ENCODE data around the gene RPRD1A. TPM values are rescaled to one million over a fixed set of nuclear protein-coding genes. Genes with fewer than 3 reads are reported as not detected.
"Not testable (repeated sequence)": the region's sequence is repeated elsewhere in the genome, so short reads cannot be mapped to it uniquely, and the experiment has no call there.

RPRD1A gene
- total and polyA plus RNA-seq, 4 donors, result 29.8 to 49.5 (median 37.6) TPM

GRCh38 chr18:35979112-35979511 is 88.2 kb downstream of the RPRD1A start:
- no peak overlapping the region for H3K27ac ChIP-seq (ENCODE audit: low read depth in 1 of 2, low read length in 2 of 2)
- DNase-seq, result no peak
- peaks cover 2 to 9% of the 10 kb centered on the region in 2 donors for H3K36me3 ChIP-seq (ENCODE audit: control insufficient read depth in 1 of 2, insufficient read depth in 2 of 2, low read length in 1 of 2)
- intact Hi-C loops (cut with DNase I), result no loop called here
- H3K4me3 ChIP-seq (ENCODE audit: low read length in 2 of 2), result no peak overlapping the region
- no peak for ATAC-seq (ENCODE audit: low FRiP score)
- no peaks in the 10 kb centered on the region for H3K27me3 ChIP-seq (ENCODE audit: control insufficient read depth in 1 of 2, insufficient read depth in 2 of 2, low read length in 1 of 2)
- no peaks in the 10 kb centered on the region for H3K4me1 ChIP-seq (ENCODE audit: control insufficient read depth in 1 of 2, insufficient read depth in 2 of 2, low read length in 2 of 2)
- no peaks in the 10 kb centered on the region for H3K9me3 ChIP-seq (ENCODE audit: control insufficient read depth, low read length)

GRCh38 chr18:35974181-35974580 is 93.2 kb downstream of the RPRD1A start:
- Histone ChIP-seq H3K27me3 (ENCODE audit: control insufficient read depth in 1 of 2, insufficient read depth in 2 of 2, low read length in 1 of 2) (no peaks in the 10 kb centered on the region), H3K27ac (ENCODE audit: low read depth in 1 of 2, low read length in 2 of 2) (no peak overlapping the region), H3K4me3 (ENCODE audit: low read length in 2 of 2) (no peak overlapping the region), H3K4me1 (ENCODE audit: control insufficient read depth in 1 of 2, insufficient read depth in 2 of 2, low read length in 2 of 2) (peaks cover 0 to 6% of the 10 kb centered on the region in 2 donors), H3K36me3 (ENCODE audit: control insufficient read depth in 1 of 2, insufficient read depth in 2 of 2, low read length in 1 of 2) (peaks cover 2 to 9% of the 10 kb centered on the region in 2 donors), H3K9me3 (ENCODE audit: control insufficient read depth, low read length) (no peaks in the 10 kb centered on the region)
- 81 to 84% methylated on average over 3 of the region's 3 CpGs for WGBS, 2 donors
- ATAC-seq (ENCODE audit: low FRiP score) (no peak), DNase-seq (no peak)
- intact Hi-C loops (cut with DNase I), result loop anchor here in 1 of 2 donors (5.0 kb wide), 1 partner anchor 93 kb away; the partner anchor contains the start of gene RPRD1A

- no peaks in the 10 kb centered on the region for H3K27me3 ChIP-seq (ENCODE audit: control insufficient read depth in 1 of 2, insufficient read depth in 2 of 2, low read length in 1 of 2)
- 92% methylated on average over 12 of the region's 12 CpGs for WGBS, 2 donors
- peak overlapping the region in 1 of 2 donors; percentile 81 for H3K4me3 ChIP-seq (ENCODE audit: low read length in 2 of 2)
- intact Hi-C loops (cut with DNase I), result loop anchor here in 1 of 2 donors (5.0 kb wide), 1 partner anchor 94 kb away; the partner anchor contains the start of gene RPRD1A
- DNase-seq (no peak), ATAC-seq (ENCODE audit: low FRiP score) (no peak)
- H3K9me3 ChIP-seq (ENCODE audit: control insufficient read depth, low read length), result no peaks in the 10 kb centered on the region
- H3K36me3 ChIP-seq (ENCODE audit: control insufficient read depth in 1 of 2, insufficient read depth in 2 of 2, low read length in 1 of 2), result peaks cover 2 to 9% of the 10 kb centered on the region in 2 donors
- H3K27ac ChIP-seq (ENCODE audit: low read depth in 1 of 2, low read length in 2 of 2), result no peak overlapping the region
- peaks cover 0 to 6% of the 10 kb centered on the region in 2 donors for H3K4me1 ChIP-seq (ENCODE audit: control insufficient read depth in 1 of 2, insufficient read depth in 2 of 2, low read length in 2 of 2)
Measured at GRCh38 chr18:35973650-35974049, 93.7 kb downstream of the RPRD1A start.

- Histone ChIP-seq H3K9me3 (ENCODE audit: control insufficient read depth, low read length) (no peaks in the 10 kb centered on the region), H3K27ac (ENCODE audit: low read depth in 1 of 2, low read length in 2 of 2) (peak within 1 kb of the TSS; percentile 59 to 96), H3K4me1 (ENCODE audit: control insufficient read depth in 1 of 2, insufficient read depth in 2 of 2, low read length in 2 of 2) (peaks cover 0 to 6% of the 10 kb centered on the region in 2 donors), H3K27me3 (ENCODE audit: control insufficient read depth in 1 of 2, insufficient read depth in 2 of 2, low read length in 1 of 2) (no peaks in the 10 kb centered on the region), H3K4me3 (ENCODE audit: low read length in 2 of 2) (peak within 1 kb of the TSS; percentile 81 to 87), H3K36me3 (ENCODE audit: control insufficient read depth in 1 of 2, insufficient read depth in 2 of 2, low read length in 1 of 2) (no peaks in the 10 kb centered on the region)
- intact Hi-C loops (cut with DNase I), result loop anchor here in 1 of 2 donors (5.0 kb wide), 1 partner anchor 95 kb away; the partner anchor contains the start of gene RPRD1A
- WGBS, 2 donors, result 0% methylated on average over 70 to 73 of the region's 73 CpGs
- ATAC-seq (ENCODE audit: low FRiP score), result peak; percentile 98
- DNase-seq, result peak; percentile 95 to 97
Measured at GRCh38 chr18:35972197-35973000, 95.0 kb downstream of the RPRD1A start, which contains the start of gene RMP24. Gene RMP24 (plus strand): TSS chr18:35972679.

GRCh38 chr18:35971661-35972196 is 95.6 kb downstream of the RPRD1A start:
- peak; percentile 40 for ATAC-seq (ENCODE audit: low FRiP score)
- H3K36me3 ChIP-seq (ENCODE audit: control insufficient read depth in 1 of 2, insufficient read depth in 2 of 2, low read length in 1 of 2), result no peaks in the 10 kb centered on the region
- intact Hi-C loops (cut with DNase I), result loop anchor here in 1 of 2 donors (5.0 kb wide), 1 partner anchor 96 kb away; the partner anchor contains the start of gene RPRD1A
- no peaks in the 10 kb centered on the region for H3K27me3 ChIP-seq (ENCODE audit: control insufficient read depth in 1 of 2, insufficient read depth in 2 of 2, low read length in 1 of 2)
- no peak for DNase-seq
- H3K4me1 ChIP-seq (ENCODE audit: control insufficient read depth in 1 of 2, insufficient read depth in 2 of 2, low read length in 2 of 2), result peaks cover 0 to 6% of the 10 kb centered on the region in 2 donors
- H3K4me3 ChIP-seq (ENCODE audit: low read length in 2 of 2), result peak overlapping the region; percentile 81 to 87
- peak overlapping the region in 1 of 2 donors; percentile 96 for H3K27ac ChIP-seq (ENCODE audit: low read depth in 1 of 2, low read length in 2 of 2)
- H3K9me3 ChIP-seq (ENCODE audit: control insufficient read depth, low read length), result no peaks in the 10 kb centered on the region
- WGBS, 2 donors, result 31 to 32% methylated on average over 15 of the region's 15 CpGs

- H3K4me3 ChIP-seq (ENCODE audit: low read length in 2 of 2), result no peak overlapping the region
Measured at GRCh38 chr18:35969676-35970075, 97.7 kb downstream of the RPRD1A start.

GRCh38 chr18:35968278-35968880 is 99.0 kb downstream of the RPRD1A start:
- H3K36me3 ChIP-seq (ENCODE audit: control insufficient read depth in 1 of 2, insufficient read depth in 2 of 2, low read length in 1 of 2), result no peaks in the 10 kb centered on the region
- DNase-seq (no peak), ATAC-seq (ENCODE audit: low FRiP score) (no peak)
- H3K27ac ChIP-seq (ENCODE audit: low read depth in 1 of 2, low read length in 2 of 2), result no peak overlapping the region
- no peak overlapping the region for H3K4me3 ChIP-seq (ENCODE audit: low read length in 2 of 2)
- no peaks in the 10 kb centered on the region for H3K27me3 ChIP-seq (ENCODE audit: control insufficient read depth in 1 of 2, insufficient read depth in 2 of 2, low read length in 1 of 2)
- no peaks in the 10 kb centered on the region for H3K9me3 ChIP-seq (ENCODE audit: control insufficient read depth, low read length)
- intact Hi-C loops (cut with DNase I), result loop anchor here in 1 of 2 donors (5.0 kb wide), 1 partner anchor 686 kb away; no protein-coding TSS in a partner anchor
- peaks cover 0 to 3% of the 10 kb centered on the region in 2 donors for H3K4me1 ChIP-seq (ENCODE audit: control insufficient read depth in 1 of 2, insufficient read depth in 2 of 2, low read length in 2 of 2)
- WGBS, 2 donors, result 74 to 81% methylated on average over 9 of the region's 9 CpGs

More at GRCh38 chr18:35969676-35970075, 97.7 kb downstream of the RPRD1A start:
- intact Hi-C loops (cut with DNase I), result loop anchor here in 1 of 2 donors (5.0 kb wide), 2 partner anchors 98 to 687 kb away; partner anchors contain the start of gene RPRD1A
- H3K36me3 ChIP-seq (ENCODE audit: control insufficient read depth in 1 of 2, insufficient read depth in 2 of 2, low read length in 1 of 2), result no peaks in the 10 kb centered on the region
- ATAC-seq (ENCODE audit: low FRiP score) (no peak), DNase-seq (no peak)
- no peaks in the 10 kb centered on the region for H3K9me3 ChIP-seq (ENCODE audit: control insufficient read depth, low read length)
- H3K27me3 ChIP-seq (ENCODE audit: control insufficient read depth in 1 of 2, insufficient read depth in 2 of 2, low read length in 1 of 2), result no peaks in the 10 kb centered on the region
- no peak overlapping the region for H3K27ac ChIP-seq (ENCODE audit: low read depth in 1 of 2, low read length in 2 of 2)
- peaks cover 0 to 6% of the 10 kb centered on the region in 2 donors for H3K4me1 ChIP-seq (ENCODE audit: control insufficient read depth in 1 of 2, insufficient read depth in 2 of 2, low read length in 2 of 2)

GRCh38 chr18:35967866-35968265 is 99.5 kb downstream of the RPRD1A start:
- H3K4me3 ChIP-seq (ENCODE audit: low read length in 2 of 2); H3K36me3 ChIP-seq (ENCODE audit: control insufficient read depth in 1 of 2, insufficient read depth in 2 of 2, low read length in 1 of 2); H3K27me3 ChIP-seq (ENCODE audit: control insufficient read depth in 1 of 2, insufficient read depth in 2 of 2, low read length in 1 of 2); H3K4me1 ChIP-seq (ENCODE audit: control insufficient read depth in 1 of 2, insufficient read depth in 2 of 2, low read length in 2 of 2); ATAC-seq (ENCODE audit: low FRiP score); H3K9me3 ChIP-seq (ENCODE audit: control insufficient read depth, low read length); H3K27ac ChIP-seq (ENCODE audit: low read depth in 1 of 2, low read length in 2 of 2); DNase-seq: not testable (repeated sequence)
- intact Hi-C loops (cut with DNase I), result loop anchor here in 1 of 2 donors (5.0 kb wide), 1 partner anchor 686 kb away; no protein-coding TSS in a partner anchor
- WGBS, 2 donors, result 82 to 89% methylated on average over 4 of the region's 4 CpGs

Data from aorta (tissue), 5 donors.